Activated naive CD8-positive, alpha-beta T cell treated with anti-CD3 and anti-CD28 coated beads, Interleukin-2, amount 50 U/mL, for 24 hours (primary cell): ENCODE results near the gene RHEB.

Experiments used
- ATAC-seq: fragments of 150-1000 bp; cut with Tn5 transposase; one replicate; pipeline ENCODE4 v1.10.0; 2021
- DNase-seq: peaks from one replicate; pipeline ENCODE4 v3.0.0; 2021
- H3K27ac Mint-ChIP-seq: one replicate; pipeline ENCODE4 v1.8.0; 2021; ENCODE audit warnings: mild to moderate bottlenecking, mixed read lengths
- H3K27me3 Mint-ChIP-seq: one replicate; pipeline ENCODE4 v1.8.0; 2021; ENCODE audit warnings: mixed read lengths
- H3K36me3 Mint-ChIP-seq: one replicate; pipeline ENCODE4 v1.8.0; 2021; ENCODE audit warnings: low read depth, mixed read lengths
- H3K4me1 Mint-ChIP-seq: one replicate; pipeline ENCODE4 v1.8.0; 2021; ENCODE audit warnings: mixed read lengths
- H3K4me3 Mint-ChIP-seq: one replicate; pipeline ENCODE4 v1.8.0; 2021; ENCODE audit warnings: mild to moderate bottlenecking, moderate library complexity, mixed read lengths
- H3K9me3 Mint-ChIP-seq: one replicate; pipeline ENCODE4 v1.8.0; 2021; ENCODE audit warnings: mixed read lengths

RHEB gene

GRCh38 chr7:151503902-151504714 is 15.6 kb downstream of the RHEB start:
- Mint-ChIP-seq H3K36me3 (peaks cover 4% of the 10 kb centered on the region), H3K4me3 (no peak overlapping the region), H3K9me3 (no peaks in the 10 kb centered on the region), H3K27me3 (no peaks in the 10 kb centered on the region), H3K27ac (no peak overlapping the region), H3K4me1 (peaks cover 53% of the 10 kb centered on the region)
- ATAC-seq (no peak), DNase-seq (no peak)

- Mint-ChIP-seq H3K4me3 (no peak overlapping the region), H3K27ac (no peak overlapping the region), H3K27me3 (no peaks in the 10 kb centered on the region), H3K9me3 (no peaks in the 10 kb centered on the region), H3K4me1 (peaks cover 46% of the 10 kb centered on the region), H3K36me3 (peaks cover 10% of the 10 kb centered on the region)
- no peak for DNase-seq
- no peak for ATAC-seq
Measured at GRCh38 chr7:151501676-151502075, 18.0 kb downstream of the RHEB start.

- H3K4me1 Mint-ChIP-seq = peaks cover 57% of the 10 kb centered on the region
- peak overlapping the region; percentile 31 for H3K27ac Mint-ChIP-seq
Measured at GRCh38 chr7:151498495-151498894, 21.2 kb downstream of the RHEB start.

GRCh38 chr7:151497306-151497871 is 22.3 kb downstream of the RHEB start:
- peaks cover 9% of the 10 kb centered on the region for H3K36me3 Mint-ChIP-seq
- no peaks in the 10 kb centered on the region for H3K27me3 Mint-ChIP-seq
- no peak overlapping the region for H3K4me3 Mint-ChIP-seq
- H3K4me1 Mint-ChIP-seq = peaks cover 59% of the 10 kb centered on the region
- H3K9me3 Mint-ChIP-seq = no peaks in the 10 kb centered on the region
- ATAC-seq (no peak), DNase-seq (no peak)
- no peak overlapping the region for H3K27ac Mint-ChIP-seq

More at GRCh38 chr7:151498495-151498894, 21.2 kb downstream of the RHEB start:
- DNase-seq (no peak), ATAC-seq (no peak)
- Mint-ChIP-seq H3K4me3 (no peak overlapping the region), H3K36me3 (peaks cover 11% of the 10 kb centered on the region), H3K9me3 (no peaks in the 10 kb centered on the region), H3K27me3 (no peaks in the 10 kb centered on the region)

- H3K9me3 Mint-ChIP-seq = no peaks in the 10 kb centered on the region
- H3K27ac Mint-ChIP-seq = no peak overlapping the region
- no peaks in the 10 kb centered on the region for H3K27me3 Mint-ChIP-seq
- ATAC-seq (no peak), DNase-seq (no peak)
- H3K4me1 Mint-ChIP-seq = peaks cover 51% of the 10 kb centered on the region
- H3K4me3 Mint-ChIP-seq = no peak overlapping the region
- H3K36me3 Mint-ChIP-seq = peaks cover 14% of the 10 kb centered on the region
Measured at GRCh38 chr7:151495360-151495759, 24.3 kb downstream of the RHEB start.

GRCh38 chr7:151494298-151495284 is 25.1 kb downstream of the RHEB start:
- DNase-seq = no peak
- H3K27ac Mint-ChIP-seq = no peak overlapping the region

GRCh38 chr7:151493083-151493482 is 26.6 kb downstream of the RHEB start:
- ATAC-seq (no peak), DNase-seq (no peak)
- Mint-ChIP-seq H3K27me3 (no peaks in the 10 kb centered on the region), H3K4me3 (no peak overlapping the region), H3K4me1 (peaks cover 41% of the 10 kb centered on the region), H3K27ac (peak overlapping the region; percentile 63), H3K9me3 (no peaks in the 10 kb centered on the region), H3K36me3 (peaks cover 25% of the 10 kb centered on the region)

More at GRCh38 chr7:151494298-151495284, 25.1 kb downstream of the RHEB start:
- Mint-ChIP-seq H3K4me1 (peaks cover 47% of the 10 kb centered on the region), H3K4me3 (no peak overlapping the region), H3K36me3 (peaks cover 16% of the 10 kb centered on the region), H3K9me3 (no peaks in the 10 kb centered on the region), H3K27me3 (no peaks in the 10 kb centered on the region)
- ATAC-seq = no peak

GRCh38 chr7:151491859-151492258 is 27.8 kb downstream of the RHEB start:
- Mint-ChIP-seq H3K27ac (no peak overlapping the region), H3K9me3 (no peaks in the 10 kb centered on the region), H3K36me3 (peaks cover 24% of the 10 kb centered on the region), H3K4me3 (no peak overlapping the region), H3K4me1 (peaks cover 34% of the 10 kb centered on the region), H3K27me3 (no peaks in the 10 kb centered on the region)
- ATAC-seq (no peak), DNase-seq (no peak)

- no peak for DNase-seq
- H3K9me3 Mint-ChIP-seq = no peaks in the 10 kb centered on the region
- peaks cover 29% of the 10 kb centered on the region for H3K36me3 Mint-ChIP-seq
- no peak overlapping the region for H3K27ac Mint-ChIP-seq
- H3K4me3 Mint-ChIP-seq = no peak overlapping the region
- no peaks in the 10 kb centered on the region for H3K27me3 Mint-ChIP-seq
- no peak for ATAC-seq
- peaks cover 30% of the 10 kb centered on the region for H3K4me1 Mint-ChIP-seq
Measured at GRCh38 chr7:151490456-151491105, 29.1 kb downstream of the RHEB start.

GRCh38 chr7:151489498-151489897 is 30.2 kb downstream of the RHEB start:
- H3K27me3 Mint-ChIP-seq = no peaks in the 10 kb centered on the region
- no peak overlapping the region for H3K27ac Mint-ChIP-seq

GRCh38 chr7:151488096-151488495 is 31.6 kb downstream of the RHEB start:
- no peak overlapping the region for H3K27ac Mint-ChIP-seq
- DNase-seq = no peak
- H3K4me1 Mint-ChIP-seq = peaks cover 25% of the 10 kb centered on the region
- no peaks in the 10 kb centered on the region for H3K9me3 Mint-ChIP-seq
- peaks cover 49% of the 10 kb centered on the region for H3K36me3 Mint-ChIP-seq
- H3K27me3 Mint-ChIP-seq = no peaks in the 10 kb centered on the region
- no peak for ATAC-seq
- no peak overlapping the region for H3K4me3 Mint-ChIP-seq

More at GRCh38 chr7:151489498-151489897, 30.2 kb downstream of the RHEB start:
- Mint-ChIP-seq H3K4me1 (peaks cover 34% of the 10 kb centered on the region), H3K9me3 (no peaks in the 10 kb centered on the region), H3K4me3 (no peak overlapping the region), H3K36me3 (peaks cover 39% of the 10 kb centered on the region)
- no peak for ATAC-seq
- no peak for DNase-seq

- no peak overlapping the region for H3K4me3 Mint-ChIP-seq
- H3K36me3 Mint-ChIP-seq = peaks cover 54% of the 10 kb centered on the region
- no peak overlapping the region for H3K27ac Mint-ChIP-seq
- no peaks in the 10 kb centered on the region for H3K9me3 Mint-ChIP-seq
- no peak for DNase-seq
- no peak for ATAC-seq
- no peaks in the 10 kb centered on the region for H3K27me3 Mint-ChIP-seq
- peaks cover 25% of the 10 kb centered on the region for H3K4me1 Mint-ChIP-seq
Measured at GRCh38 chr7:151487228-151487627, 32.5 kb downstream of the RHEB start.

GRCh38 chr7:151486074-151486473 is 33.6 kb downstream of the RHEB start:
- H3K4me3 Mint-ChIP-seq = no peak overlapping the region
- DNase-seq (no peak), ATAC-seq (no peak)
- H3K36me3 Mint-ChIP-seq = peaks cover 57% of the 10 kb centered on the region
- H3K9me3 Mint-ChIP-seq = no peaks in the 10 kb centered on the region
- H3K27me3 Mint-ChIP-seq = no peaks in the 10 kb centered on the region
- no peak overlapping the region for H3K27ac Mint-ChIP-seq
- peaks cover 22% of the 10 kb centered on the region for H3K4me1 Mint-ChIP-seq
